GM12878 (cell line): ENCODE data around the gene BAG1. TPM values are rescaled to one million over a fixed set of nuclear protein-coding genes. Genes with fewer than 3 reads are reported as not detected.

Experiments used
- ATAC-seq: fragments of 200-7000 bp; cut with Tn5 transposase; 3 replicates; pipeline ENCODE4 v1.9.1; 2020; ENCODE audit warnings: mild to moderate bottlenecking, moderate library complexity
- BruUV-seq: library from RNA; stranded (reverse); fragments of 400-500 nt; replicated peaks from 2 replicates; lab custom pipeline; 2021; lab: Mats Ljungman, UMichigan
- CTCF ChIA-PET: fragments of 300-600 bp; sonication (Branson Sonifier 250); formaldehyde crosslinking; extraction: SDS; loops from one replicate; lab custom pipeline; 2021; ENCODE audit warnings: inconsistent platforms; lab: Yijun Ruan, JAX
- POLR2A ChIA-PET: fragments of 350-600 bp; formaldehyde crosslinking; extraction: SDS; loops from one replicate; lab custom pipeline; 2021; ENCODE audit warnings: inconsistent platforms; lab: Charles Lee
- RAD21 ChIA-PET: fragments of 300-600 bp; sonication (Branson Sonifier 250); formaldehyde crosslinking; loops from one replicate; lab custom pipeline; 2023; ENCODE audit warnings: antibody characterized with exemption; ENCODE audit not compliant: unreplicated experiment; lab: Charles Lee
- SMC1A ChIA-PET: fragments of 300-600 bp; sonication (Branson Sonifier 250); formaldehyde crosslinking; loops from one replicate; lab custom pipeline; 2023; ENCODE audit not compliant: unreplicated experiment, uncharacterized antibody; lab: Charles Lee
- DNase-seq: peaks from one replicate; pipeline ENCODE4 v3.0.0-alpha.2; 2011; ENCODE audit warnings: low read depth, low spot score
- FAIRE-seq: peaks from 3 replicates; lab custom pipeline; 2011; peaks lifted over from hg19 to GRCh38; lab: Jason Lieb, UNC
- H2AFZ ChIP-seq: 2 replicates; pipeline ENCODE4 v1.6.0; 2011; ENCODE audit warnings: low read depth, low read length, control low read depth; ENCODE audit not compliant: control insufficient read depth
- H3K27ac ChIP-seq: 2 replicates; pipeline ENCODE4 v1.5.1; 2011; ENCODE audit warnings: control low read depth; ENCODE audit not compliant: control insufficient read depth, insufficient read depth
- H3K27me3 ChIP-seq, 2 experiments: replicated peaks in 1 of 2; 2 replicates each; pipeline versions ENCODE4 v1.6.0 to v1.6.1; 2011; ENCODE audit warnings: low read length in 1 of 2; ENCODE audit not compliant: control insufficient read depth in 2 of 2, insufficient read depth in 2 of 2
- H3K36me3 ChIP-seq, 2 experiments: 2 replicates each; pipeline ENCODE4 v1.5.1; 2011; ENCODE audit warnings: low read length in 1 of 2; ENCODE audit not compliant: control insufficient read depth in 2 of 2, insufficient read depth in 2 of 2
- H3K4me1 ChIP-seq: 2 replicates; pipeline ENCODE4 v1.6.1; 2011; ENCODE audit warnings: mild to moderate bottlenecking, low read length, moderate library complexity, mixed read lengths; ENCODE audit not compliant: control insufficient read depth, insufficient read depth
- H3K4me2 ChIP-seq: 2 replicates; pipeline ENCODE4 v1.6.0; 2011; ENCODE audit warnings: control low read depth; ENCODE audit not compliant: control insufficient read depth, insufficient read depth
- H3K4me3 ChIP-seq: fragments of 200-600 bp; sonication (generic); 2 replicates; pipeline ENCODE4 v1.5.1; 2016
- H3K79me2 ChIP-seq: 2 replicates; pipeline ENCODE4 v1.6.0; 2011; ENCODE audit warnings: low read length; ENCODE audit not compliant: control insufficient read depth, insufficient read depth
- H3K9ac ChIP-seq: 2 replicates; pipeline ENCODE4 v1.8.0; 2011; ENCODE audit warnings: low read length, control low read depth, mixed read lengths; ENCODE audit not compliant: control insufficient read depth, insufficient read depth
- H3K9me3 ChIP-seq: replicated peaks from 3 replicates; pipeline ENCODE4 v1.5.1; 2011; ENCODE audit warnings: mild to moderate bottlenecking, low read length; ENCODE audit not compliant: control insufficient read depth, insufficient read depth
- H4K20me1 ChIP-seq: 2 replicates; pipeline ENCODE4 v1.6.0; 2011; ENCODE audit not compliant: control insufficient read depth, insufficient read depth
- CREB1 ChIP-seq: IDR thresholded peaks from 2 replicates; pipeline ENCODE4 v1.6.1; 2012; ENCODE audit warnings: low read depth, mild to moderate bottlenecking, inconsistent platforms
- CREM ChIP-seq: IDR thresholded peaks from 2 replicates; pipeline ENCODE4 v1.6.1; 2014; ENCODE audit warnings: antibody characterized with exemption, low read depth
- IRF4 ChIP-seq: IDR thresholded peaks from 2 replicates; pipeline ENCODE4 v1.6.1; 2011; ENCODE audit warnings: low read depth, low read length
- MYB ChIP-seq: fragments of 150-350 bp; IDR thresholded peaks from 2 replicates; pipeline ENCODE4 v1.6.1; 2014; ENCODE audit warnings: mild to moderate bottlenecking, low read depth, low read length, borderline replicate concordance
- RFX5 ChIP-seq: IDR thresholded peaks from 2 replicates; pipeline ENCODE4 v1.6.1; 2011; ENCODE audit warnings: low read depth, low read length, improper control_type of control experiment
- SMC3 ChIP-seq: IDR thresholded peaks from 2 replicates; pipeline ENCODE4 v1.6.1; 2011; ENCODE audit warnings: low read length, improper control_type of control experiment, borderline replicate concordance
- ZSCAN29 ChIP-seq: fragments of 450-650 bp; IDR thresholded peaks from 2 replicates; pipeline ENCODE4 v1.6.1; 2017; ENCODE audit warnings: mild to moderate bottlenecking, moderate library complexity
- WGBS: methylation state at CpG from one replicate; pipeline ENCODE4 v1.1.6; 2016; ENCODE audit warnings: low lambda C conversion rate; ENCODE audit not compliant: insufficient replicate concordance, insufficient coverage; ENCODE audit errors: missing lambda C conversion rate; 5-methylcytosine and 5-hydroxymethylcytosine counted together
- in situ Hi-C: fragments of 300-500 bp; cut with MboI; formaldehyde crosslinking; loops from 9 replicates; pipeline ENCODE4 v1.14.3; 2018; ENCODE audit warnings: mixed read lengths
- intact Hi-C: fragments of 100-400 bp; cut with micrococcal nuclease; formaldehyde crosslinking; loops from one replicate; pipeline ENCODE4 v1.14.2; 2022; ENCODE audit not compliant: unreplicated experiment
- polyA plus RNA-seq, 11 experiments: library from polyadenylated mRNA; depleted of rRNA in 4 of 11; unstranded in 6 of 11; stranded (reverse) in 5 of 11; fragments of >200 nt; fragmentation: Nextera tagmentation in 4 of 11; fragmentation: Illumina TruSeq in 1 of 11; extraction: Ambion mirVana in 4 of 11; extraction: Trizol in 1 of 11; gene quantifications; 1 replicate in 1 of 11; 2 replicates in 10 of 11; pipeline versions ENCODE4 v1.2.1 to v1.2.3, GENCODE V29; 2011 to 2016; ENCODE audit warnings: inconsistent platforms in 2 of 11, missing spikeins in 2 of 11, low read depth in 1 of 11
- total RNA-seq, 4 experiments: library from RNA; depleted of rRNA in 3 of 4; stranded (reverse); fragments of >200 nt in 3 of 4; fragmentation: Illumina TruSeq in 1 of 4; extraction: Trizol in 1 of 4; gene quantifications; 2 replicates each; pipeline versions ENCODE4 v1.2.1 to v1.2.3, GENCODE V29; 2013 to 2021
- TF ChIP-seq, protein P1 (sequence below): fragments of 450-650 bp; IDR thresholded peaks from 2 replicates; pipeline ENCODE4 v1.6.1; 2018; ENCODE audit warnings: mild to moderate bottlenecking, low read depth, moderate library complexity; ENCODE audit not compliant: partially characterized antibody

The BAG1 gene
- total and polyA plus RNA-seq, 10 of the 15 experiments (the other 5 are each of a cell fraction or from before 2014, with no cell fraction given) = 11.6 to 135 (median 68.9) TPM

DNA sequence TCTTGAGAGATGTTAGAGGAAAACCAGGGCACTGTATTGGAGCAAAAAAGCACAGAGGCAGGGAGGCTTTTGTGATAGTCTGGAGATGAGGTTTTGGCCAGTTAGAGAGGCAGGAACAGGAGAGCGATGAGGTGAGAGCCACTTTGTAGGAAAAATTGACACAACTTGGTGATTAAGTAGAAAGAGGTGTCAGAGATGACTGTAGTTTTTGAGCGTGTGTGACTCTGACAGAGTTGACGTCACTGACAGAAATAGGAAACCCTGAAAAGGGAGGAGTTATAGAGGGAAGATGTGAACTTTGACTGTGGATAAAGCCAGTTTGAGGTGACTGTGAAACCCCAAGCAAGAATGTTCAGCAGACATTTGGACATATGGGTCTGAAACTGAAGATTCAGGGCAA, 41.5 kb upstream of the BAG1 start:
- CTCF ChIA-PET = no interaction called here

More for the DNA sequence above, 41.5 kb upstream of the BAG1 start:
- BruUV-seq = no TSS peak
- TF ChIP-seq CREM (peak; percentile 36; the same call in 1 of the 2 replicates), MYB (no peak), SMC3 (no peak), CREB1 (peak; percentile 86), RFX5 (no peak), IRF4 (no peak), ZSCAN29 (no peak)
- TF ChIP-seq, protein P1, sequence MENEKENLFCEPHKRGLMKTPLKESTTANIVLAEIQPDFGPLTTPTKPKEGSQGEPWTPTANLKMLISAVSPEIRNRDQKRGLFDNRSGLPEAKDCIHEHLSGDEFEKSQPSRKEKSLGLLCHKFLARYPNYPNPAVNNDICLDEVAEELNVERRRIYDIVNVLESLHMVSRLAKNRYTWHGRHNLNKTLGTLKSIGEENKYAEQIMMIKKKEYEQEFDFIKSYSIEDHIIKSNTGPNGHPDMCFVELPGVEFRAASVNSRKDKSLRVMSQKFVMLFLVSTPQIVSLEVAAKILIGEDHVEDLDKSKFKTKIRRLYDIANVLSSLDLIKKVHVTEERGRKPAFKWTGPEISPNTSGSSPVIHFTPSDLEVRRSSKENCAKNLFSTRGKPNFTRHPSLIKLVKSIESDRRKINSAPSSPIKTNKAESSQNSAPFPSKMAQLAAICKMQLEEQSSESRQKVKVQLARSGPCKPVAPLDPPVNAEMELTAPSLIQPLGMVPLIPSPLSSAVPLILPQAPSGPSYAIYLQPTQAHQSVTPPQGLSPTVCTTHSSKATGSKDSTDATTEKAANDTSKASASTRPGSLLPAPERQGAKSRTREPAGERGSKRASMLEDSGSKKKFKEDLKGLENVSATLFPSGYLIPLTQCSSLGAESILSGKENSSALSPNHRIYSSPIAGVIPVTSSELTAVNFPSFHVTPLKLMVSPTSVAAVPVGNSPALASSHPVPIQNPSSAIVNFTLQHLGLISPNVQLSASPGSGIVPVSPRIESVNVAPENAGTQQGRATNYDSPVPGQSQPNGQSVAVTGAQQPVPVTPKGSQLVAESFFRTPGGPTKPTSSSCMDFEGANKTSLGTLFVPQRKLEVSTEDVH = no peak
- Histone ChIP-seq H3K79me2 (peaks cover 2% of the 10 kb centered on the region), H3K36me3 (peaks cover 14 to 53% of the 10 kb centered on the region in 2 experiments), H3K4me3 (no peak overlapping the region), H2AFZ (no peak overlapping the region), H3K27me3 (no peaks in the 10 kb centered on the region), H3K9me3 (no peaks in the 10 kb centered on the region), H3K27ac (no peak overlapping the region), H3K4me1 (peaks cover 15% of the 10 kb centered on the region), H4K20me1 (no peaks in the 10 kb centered on the region), H3K4me2 (no peak overlapping the region), H3K9ac (no peak overlapping the region)
- intact Hi-C loops (no loop called here), in situ Hi-C loops (no loop called here)
- FAIRE-seq (no peak), DNase-seq (no peak), ATAC-seq (no peak)
- ChIA-PET RAD21 (no interaction called here), SMC1A (no interaction called here), POLR2A (no interaction called here)
- 32% methylated on average over 3 of the region's 3 CpGs for WGBS
